Ovary (tissue), 9 donors: Measurements from ENCODE around the gene CARMIL1. TPM values are rescaled to one million over a fixed set of nuclear protein-coding genes. Genes with fewer than 3 reads are reported as not detected.

Experiments
- DNase-seq, 5 donors: peaks; one replicate each; pipeline ENCODE4 v3.0.0-alpha.2; 2019 to 2020
- H3K27ac ChIP-seq, 2 donors: fragments of 200-600 bp; one replicate each; pipeline versions ENCODE4 v1.5.1 to v1.8.0; 2019 to 2022
- H3K27me3 ChIP-seq: fragments of 200-600 bp; one replicate; pipeline ENCODE4 v1.8.0; 2022
- H3K36me3 ChIP-seq: fragments of 200-600 bp; sonication (generic); one replicate; pipeline ENCODE4 v1.5.1; 2019
- H3K4me1 ChIP-seq: one replicate; pipeline ENCODE4 v1.8.1; 2013; ENCODE audit warnings: mild to moderate bottlenecking, moderate library complexity; ENCODE audit not compliant: insufficient read depth
- H3K4me3 ChIP-seq: fragments of 200-600 bp; sonication (generic); one replicate; pipeline ENCODE4 v1.5.1; 2017
- H3K9me3 ChIP-seq, 2 donors: fragments of 200-600 bp in 1 of 2; sonication (generic) in 1 of 2; one replicate each; pipeline versions ENCODE4 v1.5.1 to v1.8.1; 2013 to 2019; ENCODE audit warnings: mild to moderate bottlenecking in 1 of 2, moderate library complexity in 1 of 2
- EP300 ChIP-seq: sonication (generic); formaldehyde crosslinking; IDR thresholded peaks from one replicate; pipeline ENCODE4 v1.6.1; 2017; ENCODE audit warnings: antibody characterized with exemption
- POLR2A ChIP-seq: fragments of 450-650 bp; IDR thresholded peaks from one replicate; pipeline ENCODE4 v1.6.1; 2017; ENCODE audit warnings: antibody characterized with exemption, mild to moderate bottlenecking, moderate library complexity
- whole genome bisulfite sequencing, 3 donors: extraction: QIAGEN DNeasy Blood & Tissue Kit in 1 of 3; methylation state at CpG; one replicate each; pipeline versions ENCODE4 v1.1.5 to v1.1.7; 2013 to 2017; 5-methylcytosine and 5-hydroxymethylcytosine counted together
- intact Hi-C, 4 donors: fragments of 100-400 bp; cut with DNase I; formaldehyde crosslinking; loops; one replicate each; pipeline versions ENCODE4 v1.11.0 to v1.15.1; 2022 to 2023
- polyA plus RNA-seq, 2 donors: library from polyadenylated mRNA; stranded (reverse); fragments of 200-250 nt in 1 of 2; fragments of 350-450 nt in 1 of 2; fragmentation: Illumina TruSeq in 1 of 2; extraction: RNeasy Lipid Tissue Mini Kit (QIAGEN cat#74804) in 1 of 2; gene quantifications; one replicate each; pipeline ENCODE4 v1.2.3, GENCODE V29; 2013 to 2014
- total RNA-seq, 7 donors: library from RNA; depleted of rRNA in 2 of 7; stranded (reverse); fragments of >200 nt in 2 of 7; fragmentation: NEBNext Ultra II Directional in 3 of 7; extraction: Animal tissue kit (Norgen Biotek cat#: 25700) in 3 of 7; gene quantifications; one replicate each; pipeline versions ENCODE4 v1.1.0 to v1.2.4, GENCODE V29; 2016 to 2023
- TF ChIP-seq, protein P1 (sequence below), 3 donors: fragments of 450-650 bp in 2 of 3; fragments of 200-600 bp in 1 of 3; IDR thresholded peaks; one replicate each; pipeline versions ENCODE4 v1.5.1 to v1.8.0; 2016 to 2022; ENCODE audit warnings: antibody characterized with exemption in 3 of 3, mild to moderate bottlenecking in 1 of 3
- donor health status: DM: no; HTN: no; CAD: no; lungs with moderate emphysema.
- donor health status: DM: no; HTN: no; CAD: no.
- donor health status: Bipolar disorder and iron deficiency.
- donor health status: DM: yes; HTN: yes; CAD: no.
- donor health status: DM: no; HTN: no; CAD: no.
- donor health status: DM: yes; HTN: yes; CAD: no.

Gene CARMIL1
- total and polyA plus RNA-seq, 9 donors, result 6.4 to 25.6 (median 16.8) TPM

DNA sequence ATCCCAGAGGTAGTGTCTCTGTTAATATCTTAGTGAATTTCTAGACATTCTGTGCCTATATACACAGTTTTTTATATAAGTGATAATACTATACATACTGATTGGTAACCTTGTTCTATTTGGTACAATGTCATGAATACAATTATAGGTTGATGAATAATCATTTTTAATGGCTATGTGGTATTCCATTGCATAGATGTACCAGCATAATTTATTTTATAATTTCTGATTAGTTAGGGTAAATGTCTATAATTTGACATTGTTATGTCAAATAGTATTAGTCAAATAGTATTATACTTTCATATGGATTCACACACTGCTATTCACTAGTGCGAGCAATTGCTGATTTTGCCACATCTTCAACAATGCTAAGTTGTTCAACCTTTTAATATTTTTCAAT, 262.1 kb downstream of the CARMIL1 start:
- intact Hi-C loops, result no loop called here
- Histone ChIP-seq H3K27me3 (no peaks in the 10 kb centered on the region), H3K9me3 (no peaks in the 10 kb centered on the region), H3K27ac (no peak overlapping the region), H3K36me3 (no peaks in the 10 kb centered on the region), H3K4me3 (no peak overlapping the region), H3K4me1 (peaks cover 1% of the 10 kb centered on the region)
- TF ChIP-seq, protein P1, sequence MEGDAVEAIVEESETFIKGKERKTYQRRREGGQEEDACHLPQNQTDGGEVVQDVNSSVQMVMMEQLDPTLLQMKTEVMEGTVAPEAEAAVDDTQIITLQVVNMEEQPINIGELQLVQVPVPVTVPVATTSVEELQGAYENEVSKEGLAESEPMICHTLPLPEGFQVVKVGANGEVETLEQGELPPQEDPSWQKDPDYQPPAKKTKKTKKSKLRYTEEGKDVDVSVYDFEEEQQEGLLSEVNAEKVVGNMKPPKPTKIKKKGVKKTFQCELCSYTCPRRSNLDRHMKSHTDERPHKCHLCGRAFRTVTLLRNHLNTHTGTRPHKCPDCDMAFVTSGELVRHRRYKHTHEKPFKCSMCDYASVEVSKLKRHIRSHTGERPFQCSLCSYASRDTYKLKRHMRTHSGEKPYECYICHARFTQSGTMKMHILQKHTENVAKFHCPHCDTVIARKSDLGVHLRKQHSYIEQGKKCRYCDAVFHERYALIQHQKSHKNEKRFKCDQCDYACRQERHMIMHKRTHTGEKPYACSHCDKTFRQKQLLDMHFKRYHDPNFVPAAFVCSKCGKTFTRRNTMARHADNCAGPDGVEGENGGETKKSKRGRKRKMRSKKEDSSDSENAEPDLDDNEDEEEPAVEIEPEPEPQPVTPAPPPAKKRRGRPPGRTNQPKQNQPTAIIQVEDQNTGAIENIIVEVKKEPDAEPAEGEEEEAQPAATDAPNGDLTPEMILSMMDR (IDR thresholded peaks at IDR 0.05), result no peak
- TF ChIP-seq EP300 (no peak), POLR2A (no peak)
- DNase-seq, result no peak
- WGBS, 3 donors, result 94 to 100% (median 100%) methylated on average over 1 of the region's 1 CpG

DNA sequence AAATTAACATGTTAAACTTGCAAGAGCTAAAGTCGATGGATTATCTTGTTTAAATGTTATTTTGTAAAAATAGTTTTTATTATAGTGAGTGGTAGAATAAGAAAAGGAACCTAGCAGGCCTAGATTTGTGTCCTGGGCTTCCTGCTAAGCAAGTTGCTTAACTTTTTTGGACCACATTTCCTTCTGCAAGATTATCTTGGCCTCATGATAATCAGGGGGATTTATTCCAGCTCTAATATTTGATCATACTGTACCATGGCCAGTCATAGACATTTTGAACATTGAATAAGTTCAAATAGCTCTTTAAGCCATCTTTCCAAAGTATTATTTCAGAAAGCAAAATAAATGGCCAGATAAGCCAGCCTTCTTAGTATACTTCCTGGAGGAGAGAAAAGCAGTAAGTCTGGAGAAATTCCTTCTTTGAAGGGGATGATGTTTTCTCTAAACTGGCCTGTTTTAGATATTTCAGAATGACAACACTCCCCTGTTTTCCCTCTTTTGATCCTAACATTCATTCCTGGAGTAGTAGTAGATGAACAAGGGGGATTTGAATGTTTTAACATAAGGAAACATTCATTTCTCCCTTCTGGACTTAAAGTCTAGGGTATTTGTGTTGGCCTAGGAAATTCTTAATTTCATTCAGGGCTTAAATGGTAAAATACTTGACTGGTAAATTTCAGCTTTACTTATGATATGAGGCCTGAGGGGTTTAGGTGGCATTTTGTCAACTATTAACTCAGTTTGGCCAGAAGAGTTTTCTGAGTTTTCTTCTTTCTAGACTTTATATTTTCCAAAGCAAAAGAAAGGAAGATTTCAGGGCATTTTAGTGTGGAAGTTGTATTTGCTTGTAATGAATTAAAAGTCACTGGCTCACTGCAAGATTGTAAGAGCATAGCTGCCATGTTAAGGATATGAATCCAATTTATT, 264.1 kb downstream of the CARMIL1 start:
- Histone ChIP-seq H3K4me3 (no peak overlapping the region), H3K27me3 (no peaks in the 10 kb centered on the region), H3K9me3 (no peaks in the 10 kb centered on the region), H3K4me1 (peaks cover 1% of the 10 kb centered on the region), H3K27ac (peak overlapping the region in 1 of 2 donors; percentile 17), H3K36me3 (no peaks in the 10 kb centered on the region)
- intact Hi-C loops, result no loop called here
- WGBS, 3 donors, result 7 to 17% (median 9%) methylated on average over 1 of the region's 1 CpG
- DNase-seq, result no peak
- TF ChIP-seq POLR2A (no peak), EP300 (no peak)
- TF ChIP-seq, protein P1 (IDR thresholded peaks at IDR 0.05), result no peak

DNA sequence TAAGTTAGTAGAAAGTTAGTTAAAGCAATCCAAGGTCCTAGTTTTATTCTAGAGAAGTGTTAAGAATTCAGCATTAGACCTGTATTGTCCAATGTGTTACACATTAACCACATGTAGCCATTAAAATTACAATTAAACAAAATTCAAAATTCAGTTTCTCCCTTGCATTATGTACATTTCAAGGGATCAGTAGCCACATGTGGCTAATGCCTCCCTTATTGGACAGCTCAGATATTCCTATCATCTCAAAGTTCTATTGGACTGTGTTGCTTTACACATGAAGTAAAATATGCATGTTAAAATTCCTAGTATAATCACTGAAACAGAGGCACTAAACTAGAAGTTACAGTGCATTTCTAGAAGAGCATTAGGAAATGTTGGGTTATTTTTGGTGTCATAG, 265.7 kb downstream of the CARMIL1 start:
- intact Hi-C loops, result no loop called here
- Histone ChIP-seq H3K27ac (no peak overlapping the region), H3K36me3 (no peaks in the 10 kb centered on the region), H3K4me3 (no peak overlapping the region), H3K9me3 (no peaks in the 10 kb centered on the region), H3K4me1 (peaks cover 1% of the 10 kb centered on the region), H3K27me3 (no peaks in the 10 kb centered on the region)
- no peak for DNase-seq
- no peak for TF ChIP-seq POLR2A

GRCh38 chr6:25547797-25548196, 268.6 kb downstream of the CARMIL1 start:
- H3K4me1 ChIP-seq, result peaks cover 1% of the 10 kb centered on the region
- no peak for DNase-seq
- H3K27me3 ChIP-seq, result no peaks in the 10 kb centered on the region
- intact Hi-C loops, result no loop called here
- no peak overlapping the region for H3K27ac ChIP-seq
- H3K9me3 ChIP-seq, result no peaks in the 10 kb centered on the region
- TF ChIP-seq POLR2A, result no peak
- no peak for TF ChIP-seq EP300
- TF ChIP-seq, protein P1 (IDR thresholded peaks at IDR 0.05), result no peak
- no peaks in the 10 kb centered on the region for H3K36me3 ChIP-seq
- WGBS, 3 donors, result 50 to 61% (median 60%) methylated on average over 2 of the region's 2 CpGs
- H3K4me3 ChIP-seq, result no peak overlapping the region

- TF ChIP-seq POLR2A, result no peak
- TF ChIP-seq, protein P1 (IDR thresholded peaks at IDR 0.05), result no peak
- no peak for TF ChIP-seq EP300
- Histone ChIP-seq H3K36me3 (no peaks in the 10 kb centered on the region), H3K27ac (no peak overlapping the region), H3K9me3 (no peaks in the 10 kb centered on the region), H3K4me3 (no peak overlapping the region), H3K27me3 (no peaks in the 10 kb centered on the region), H3K4me1 (no peaks in the 10 kb centered on the region)
- intact Hi-C loops, result no loop called here
- WGBS, 3 donors, result 90 to 92% (median 91%) methylated on average over 2 of the region's 2 CpGs
- DNase-seq, result no peak
Measured at GRCh38 chr6:25548451-25548850, 269.3 kb downstream of the CARMIL1 start.
